ENCODE measurements around the gene PATJ. TPM values are rescaled to one million over a fixed set of nuclear protein-coding genes. Genes with fewer than 3 reads are reported as not detected.

The PATJ gene
- total and polyA plus RNA-seq, 2 experiments from 2014 or later: 35.3 to 68.4 TPM

DNA sequence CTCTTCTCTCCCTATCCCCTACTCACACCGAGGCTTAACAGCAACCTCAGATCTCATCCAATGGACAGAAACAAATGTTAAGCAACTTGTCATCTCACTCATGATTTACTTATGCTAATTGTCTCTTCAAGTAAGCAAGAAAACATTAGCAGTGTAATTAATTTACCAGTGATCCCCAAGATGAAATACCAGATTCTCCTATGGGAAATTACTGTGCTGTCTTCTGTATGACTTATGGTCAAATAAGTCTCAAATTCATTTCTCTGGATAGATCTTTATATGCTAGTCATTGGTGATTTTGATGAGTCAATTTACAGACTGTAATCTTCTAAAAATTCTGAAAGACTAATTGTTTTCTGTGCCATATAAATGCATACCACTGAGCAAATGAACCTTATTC lies 419.4 kb downstream of the PATJ start:
- H3K9me2 ChIP-seq (ENCODE audit: insufficient read depth): no peaks in the 10 kb centered on the region
- Mint-ChIP-seq H3K9me3 (no peaks in the 10 kb centered on the region; the same call in 2 of the 3 replicates), H3K36me3 (ENCODE audit: low read depth) (no peaks in the 10 kb centered on the region; the same call in 2 of the 3 replicates), H3K27ac (no peak overlapping the region), H3K4me1 (no peaks in the 10 kb centered on the region; the same call in 2 of the 3 replicates), H3K4me3 (no peak overlapping the region), H3K27me3 (ENCODE audit: insufficient read depth, low read depth, poor library complexity) (no peaks in the 10 kb centered on the region)
- H3K27me3 ChIP-seq (ENCODE audit: insufficient read depth): no peaks in the 10 kb centered on the region
- no peak overlapping the region for H3K27ac ChIP-seq (ENCODE audit: low read depth)
- H3K79me2 ChIP-seq (replicated peaks; ENCODE audit: insufficient read depth): no peaks in the 10 kb centered on the region
- no peak overlapping the region for H2AFZ ChIP-seq
- no peaks in the 10 kb centered on the region for H3K4me1 ChIP-seq (ENCODE audit: insufficient read depth)
- H3K4me2 ChIP-seq: no peak overlapping the region
- H3K4me3 ChIP-seq: no peak overlapping the region
- H3K36me3 ChIP-seq (ENCODE audit: insufficient read depth): no peaks in the 10 kb centered on the region
- DNase-seq (ENCODE audit: low spot score) (no peak), ATAC-seq (no peak)
- TF ChIP-seq EZH2phosphoT487 (IDR thresholded peaks at IDR 0.05; ENCODE audit: unreplicated experiment) (no peak), ZNF114 (CRISPR knock-in tag; IDR thresholded peaks at IDR 0.05) (no peak), STAT1 (IDR thresholded peaks at IDR 0.05; ENCODE audit: unreplicated experiment) (no peak), NANOG (IDR thresholded peaks at IDR 0.05; ENCODE audit: borderline replicate concordance) (no peak), POLR2AphosphoS5 (IDR thresholded peaks at IDR 0.05; ENCODE audit: low read depth) (no peak), EZH2 (IDR thresholded peaks at IDR 0.05; ENCODE audit: low read depth, unreplicated experiment) (no peak), JUNB (IDR thresholded peaks at IDR 0.05; ENCODE audit: unreplicated experiment) (no peak), ZNF331 (CRISPR knock-in tag; IDR thresholded peaks at IDR 0.05; ENCODE audit: low read depth) (no peak), CREB1 (CRISPR knock-in tag; IDR thresholded peaks at IDR 0.05; ENCODE audit: low read depth) (no peak)
- TF ChIP-seq, protein P1, sequence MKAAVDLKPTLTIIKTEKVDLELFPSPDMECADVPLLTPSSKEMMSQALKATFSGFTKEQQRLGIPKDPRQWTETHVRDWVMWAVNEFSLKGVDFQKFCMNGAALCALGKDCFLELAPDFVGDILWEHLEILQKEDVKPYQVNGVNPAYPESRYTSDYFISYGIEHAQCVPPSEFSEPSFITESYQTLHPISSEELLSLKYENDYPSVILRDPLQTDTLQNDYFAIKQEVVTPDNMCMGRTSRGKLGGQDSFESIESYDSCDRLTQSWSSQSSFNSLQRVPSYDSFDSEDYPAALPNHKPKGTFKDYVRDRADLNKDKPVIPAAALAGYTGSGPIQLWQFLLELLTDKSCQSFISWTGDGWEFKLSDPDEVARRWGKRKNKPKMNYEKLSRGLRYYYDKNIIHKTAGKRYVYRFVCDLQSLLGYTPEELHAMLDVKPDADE (IDR thresholded peaks at IDR 0.05): no peak
- TF ChIP-seq, protein P2, sequence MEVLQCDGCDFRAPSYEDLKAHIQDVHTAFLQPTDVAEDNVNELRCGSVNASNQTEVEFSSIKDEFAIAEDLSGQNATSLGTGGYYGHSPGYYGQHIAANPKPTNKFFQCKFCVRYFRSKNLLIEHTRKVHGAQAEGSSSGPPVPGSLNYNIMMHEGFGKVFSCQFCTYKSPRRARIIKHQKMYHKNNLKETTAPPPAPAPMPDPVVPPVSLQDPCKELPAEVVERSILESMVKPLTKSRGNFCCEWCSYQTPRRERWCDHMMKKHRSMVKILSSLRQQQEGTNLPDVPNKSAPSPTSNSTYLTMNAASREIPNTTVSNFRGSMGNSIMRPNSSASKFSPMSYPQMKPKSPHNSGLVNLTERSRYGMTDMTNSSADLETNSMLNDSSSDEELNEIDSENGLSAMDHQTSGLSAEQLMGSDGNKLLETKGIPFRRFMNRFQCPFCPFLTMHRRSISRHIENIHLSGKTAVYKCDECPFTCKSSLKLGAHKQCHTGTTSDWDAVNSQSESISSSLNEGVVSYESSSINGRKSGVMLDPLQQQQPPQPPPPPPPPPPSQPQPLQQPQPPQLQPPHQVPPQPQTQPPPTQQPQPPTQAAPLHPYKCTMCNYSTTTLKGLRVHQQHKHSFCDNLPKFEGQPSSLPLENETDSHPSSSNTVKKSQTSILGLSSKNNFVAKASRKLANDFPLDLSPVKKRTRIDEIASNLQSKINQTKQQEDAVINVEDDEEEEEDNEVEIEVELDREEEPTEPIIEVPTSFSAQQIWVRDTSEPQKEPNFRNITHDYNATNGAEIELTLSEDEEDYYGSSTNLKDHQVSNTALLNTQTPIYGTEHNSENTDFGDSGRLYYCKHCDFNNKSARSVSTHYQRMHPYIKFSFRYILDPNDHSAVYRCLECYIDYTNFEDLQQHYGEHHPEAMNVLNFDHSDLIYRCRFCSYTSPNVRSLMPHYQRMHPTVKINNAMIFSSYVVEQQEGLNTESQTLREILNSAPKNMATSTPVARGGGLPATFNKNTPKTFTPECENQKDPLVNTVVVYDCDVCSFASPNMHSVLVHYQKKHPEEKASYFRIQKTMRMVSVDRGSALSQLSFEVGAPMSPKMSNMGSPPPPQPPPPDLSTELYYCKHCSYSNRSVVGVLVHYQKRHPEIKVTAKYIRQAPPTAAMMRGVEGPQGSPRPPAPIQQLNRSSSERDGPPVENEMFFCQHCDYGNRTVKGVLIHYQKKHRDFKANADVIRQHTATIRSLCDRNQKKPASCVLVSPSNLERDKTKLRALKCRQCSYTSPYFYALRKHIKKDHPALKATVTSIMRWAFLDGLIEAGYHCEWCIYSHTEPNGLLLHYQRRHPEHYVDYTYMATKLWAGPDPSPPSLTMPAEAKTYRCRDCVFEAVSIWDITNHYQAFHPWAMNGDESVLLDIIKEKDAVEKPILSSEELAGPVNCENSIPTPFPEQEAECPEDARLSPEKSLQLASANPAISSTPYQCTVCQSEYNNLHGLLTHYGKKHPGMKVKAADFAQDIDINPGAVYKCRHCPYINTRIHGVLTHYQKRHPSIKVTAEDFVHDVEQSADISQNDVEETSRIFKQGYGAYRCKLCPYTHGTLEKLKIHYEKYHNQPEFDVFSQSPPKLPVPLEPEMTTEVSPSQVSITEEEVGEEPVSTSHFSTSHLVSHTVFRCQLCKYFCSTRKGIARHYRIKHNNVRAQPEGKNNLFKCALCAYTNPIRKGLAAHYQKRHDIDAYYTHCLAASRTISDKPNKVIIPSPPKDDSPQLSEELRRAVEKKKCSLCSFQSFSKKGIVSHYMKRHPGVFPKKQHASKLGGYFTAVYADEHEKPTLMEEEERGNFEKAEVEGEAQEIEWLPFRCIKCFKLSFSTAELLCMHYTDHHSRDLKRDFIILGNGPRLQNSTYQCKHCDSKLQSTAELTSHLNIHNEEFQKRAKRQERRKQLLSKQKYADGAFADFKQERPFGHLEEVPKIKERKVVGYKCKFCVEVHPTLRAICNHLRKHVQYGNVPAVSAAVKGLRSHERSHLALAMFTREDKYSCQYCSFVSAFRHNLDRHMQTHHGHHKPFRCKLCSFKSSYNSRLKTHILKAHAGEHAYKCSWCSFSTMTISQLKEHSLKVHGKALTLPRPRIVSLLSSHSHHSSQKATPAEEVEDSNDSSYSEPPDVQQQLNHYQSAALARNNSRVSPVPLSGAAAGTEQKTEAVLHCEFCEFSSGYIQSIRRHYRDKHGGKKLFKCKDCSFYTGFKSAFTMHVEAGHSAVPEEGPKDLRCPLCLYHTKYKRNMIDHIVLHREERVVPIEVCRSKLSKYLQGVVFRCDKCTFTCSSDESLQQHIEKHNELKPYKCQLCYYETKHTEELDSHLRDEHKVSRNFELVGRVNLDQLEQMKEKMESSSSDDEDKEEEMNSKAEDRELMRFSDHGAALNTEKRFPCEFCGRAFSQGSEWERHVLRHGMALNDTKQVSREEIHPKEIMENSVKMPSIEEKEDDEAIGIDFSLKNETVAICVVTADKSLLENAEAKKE (CRISPR knock-in tag; IDR thresholded peaks at IDR 0.05): no peak
- TF ChIP-seq, protein P3, sequence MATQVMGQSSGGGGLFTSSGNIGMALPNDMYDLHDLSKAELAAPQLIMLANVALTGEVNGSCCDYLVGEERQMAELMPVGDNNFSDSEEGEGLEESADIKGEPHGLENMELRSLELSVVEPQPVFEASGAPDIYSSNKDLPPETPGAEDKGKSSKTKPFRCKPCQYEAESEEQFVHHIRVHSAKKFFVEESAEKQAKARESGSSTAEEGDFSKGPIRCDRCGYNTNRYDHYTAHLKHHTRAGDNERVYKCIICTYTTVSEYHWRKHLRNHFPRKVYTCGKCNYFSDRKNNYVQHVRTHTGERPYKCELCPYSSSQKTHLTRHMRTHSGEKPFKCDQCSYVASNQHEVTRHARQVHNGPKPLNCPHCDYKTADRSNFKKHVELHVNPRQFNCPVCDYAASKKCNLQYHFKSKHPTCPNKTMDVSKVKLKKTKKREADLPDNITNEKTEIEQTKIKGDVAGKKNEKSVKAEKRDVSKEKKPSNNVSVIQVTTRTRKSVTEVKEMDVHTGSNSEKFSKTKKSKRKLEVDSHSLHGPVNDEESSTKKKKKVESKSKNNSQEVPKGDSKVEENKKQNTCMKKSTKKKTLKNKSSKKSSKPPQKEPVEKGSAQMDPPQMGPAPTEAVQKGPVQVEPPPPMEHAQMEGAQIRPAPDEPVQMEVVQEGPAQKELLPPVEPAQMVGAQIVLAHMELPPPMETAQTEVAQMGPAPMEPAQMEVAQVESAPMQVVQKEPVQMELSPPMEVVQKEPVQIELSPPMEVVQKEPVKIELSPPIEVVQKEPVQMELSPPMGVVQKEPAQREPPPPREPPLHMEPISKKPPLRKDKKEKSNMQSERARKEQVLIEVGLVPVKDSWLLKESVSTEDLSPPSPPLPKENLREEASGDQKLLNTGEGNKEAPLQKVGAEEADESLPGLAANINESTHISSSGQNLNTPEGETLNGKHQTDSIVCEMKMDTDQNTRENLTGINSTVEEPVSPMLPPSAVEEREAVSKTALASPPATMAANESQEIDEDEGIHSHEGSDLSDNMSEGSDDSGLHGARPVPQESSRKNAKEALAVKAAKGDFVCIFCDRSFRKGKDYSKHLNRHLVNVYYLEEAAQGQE (IDR thresholded peaks at IDR 0.05; ENCODE audit: unreplicated experiment): no peak
- TF ChIP-seq, protein P4, sequence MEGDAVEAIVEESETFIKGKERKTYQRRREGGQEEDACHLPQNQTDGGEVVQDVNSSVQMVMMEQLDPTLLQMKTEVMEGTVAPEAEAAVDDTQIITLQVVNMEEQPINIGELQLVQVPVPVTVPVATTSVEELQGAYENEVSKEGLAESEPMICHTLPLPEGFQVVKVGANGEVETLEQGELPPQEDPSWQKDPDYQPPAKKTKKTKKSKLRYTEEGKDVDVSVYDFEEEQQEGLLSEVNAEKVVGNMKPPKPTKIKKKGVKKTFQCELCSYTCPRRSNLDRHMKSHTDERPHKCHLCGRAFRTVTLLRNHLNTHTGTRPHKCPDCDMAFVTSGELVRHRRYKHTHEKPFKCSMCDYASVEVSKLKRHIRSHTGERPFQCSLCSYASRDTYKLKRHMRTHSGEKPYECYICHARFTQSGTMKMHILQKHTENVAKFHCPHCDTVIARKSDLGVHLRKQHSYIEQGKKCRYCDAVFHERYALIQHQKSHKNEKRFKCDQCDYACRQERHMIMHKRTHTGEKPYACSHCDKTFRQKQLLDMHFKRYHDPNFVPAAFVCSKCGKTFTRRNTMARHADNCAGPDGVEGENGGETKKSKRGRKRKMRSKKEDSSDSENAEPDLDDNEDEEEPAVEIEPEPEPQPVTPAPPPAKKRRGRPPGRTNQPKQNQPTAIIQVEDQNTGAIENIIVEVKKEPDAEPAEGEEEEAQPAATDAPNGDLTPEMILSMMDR (conservative IDR thresholded peaks at IDR 0.05; ENCODE audit: low read depth in 2 of 2): no peak
- no peaks in the 10 kb centered on the region for H3F3A ChIP-seq (replicated peaks; ENCODE audit: low read depth)
- no peaks in the 10 kb centered on the region; the same call in 1 of the 2 replicates for H4K20me1 ChIP-seq (replicated peaks; ENCODE audit: insufficient read depth)
